OCI-M1 (cell line): ENCODE measurements around the gene SPRR2A.
"Not testable (repeated sequence)": the region's sequence is repeated elsewhere in the genome, so short reads cannot be mapped to it uniquely, and the experiment has no call there.

Experiments used
- DNase-seq: peaks from one replicate; lab custom pipeline; 2025; lab: John Stamatoyannopoulos, UW

The SPRR2A gene

GRCh38 chr1:153057375-153057774 lies at the start of gene SPRR2A:
Gene SPRR2A (minus strand): TSS chr1:153057512. CDS start chr1:153056735, 777 bp downstream.
- DNase-seq = no peak

- DNase-seq = no peak
Observed at GRCh38 chr1:153100245-153100644, 42.9 kb upstream of the SPRR2A start.

- DNase-seq = no peak
Observed at GRCh38 chr1:153099461-153100045, 42.2 kb upstream of the SPRR2A start.

- DNase-seq = no peak
Observed at GRCh38 chr1:153095764-153096163, 38.5 kb upstream of the SPRR2A start.

- no peak for DNase-seq
Observed at GRCh38 chr1:153094426-153094825, 37.1 kb upstream of the SPRR2A start, which contains the start of gene SPRR2E. Gene SPRR2E (minus strand): TSS chr1:153094526. CDS start chr1:153093751, 775 bp downstream.

- peak; percentile 56 for DNase-seq
Observed at GRCh38 chr1:153087652-153088051, 30.3 kb upstream of the SPRR2A start.

- DNase-seq = no peak
Observed at GRCh38 chr1:153081736-153082135, 24.4 kb upstream of the SPRR2A start.

- DNase-seq = peak; percentile 76
Observed at GRCh38 chr1:153072806-153073726, 15.8 kb upstream of the SPRR2A start.

- no peak for DNase-seq
Observed at GRCh38 chr1:153071511-153071910, 14.2 kb upstream of the SPRR2A start, which contains the start of gene SPRR2B. Gene SPRR2B (minus strand): TSS chr1:153071611. CDS start chr1:153070839, 772 bp downstream.

- DNase-seq = no peak
Observed at GRCh38 chr1:153070243-153070642, 12.9 kb upstream of the SPRR2A start.

- peak; percentile 91 for DNase-seq
Observed at GRCh38 chr1:153058826-153059784, 1.8 kb upstream of the SPRR2A start.

GRCh38 chr1:153058154-153058553 lies 842 bp upstream of the SPRR2A start:
- peak; percentile 57 for DNase-seq

- not testable (repeated sequence) for DNase-seq
Observed at GRCh38 chr1:153056111-153056510, 1.2 kb downstream of the SPRR2A start.

- no peak for DNase-seq
Observed at GRCh38 chr1:153049211-153049610, 8.1 kb downstream of the SPRR2A start.

GRCh38 chr1:153040950-153041631 lies 16.2 kb downstream of the SPRR2A start, which contains the start of gene SPRR2D:
Gene SPRR2D (minus strand): TSS chr1:153041120. CDS start chr1:153040346, 774 bp downstream.
- DNase-seq = peak; percentile 59

GRCh38 chr1:153035211-153035610 lies 22.1 kb downstream of the SPRR2A start:
- DNase-seq = no peak

- peak; percentile 66 for DNase-seq
Observed at GRCh38 chr1:153032677-153033308, 24.5 kb downstream of the SPRR2A start.

- no peak for DNase-seq
Observed at GRCh38 chr1:153032073-153032472, 25.2 kb downstream of the SPRR2A start.

GRCh38 chr1:153030895-153031294 lies 26.4 kb downstream of the SPRR2A start, which contains the start of gene SPRR1B:
Gene SPRR1B (plus strand): TSS chr1:153031203. CDS start chr1:153032346, 1,143 bp downstream.
- no peak for DNase-seq

GRCh38 chr1:153028766-153029165 lies 28.5 kb downstream of the SPRR2A start:
- no peak for DNase-seq
